Loucy (cell line): ENCODE measurements around the gene FARS2.

Experiments
- H2AFZ ChIP-seq: fragments of 200-600 bp; sonication (generic); 2 replicates; pipeline ENCODE4 v1.6.0; 2016; ENCODE audit warnings: antibody characterized with exemption, mild to moderate bottlenecking, low read length, moderate library complexity
- H3F3A ChIP-seq: fragments of 200-600 bp; 2 replicates; pipeline ENCODE4 v1.6.0; 2016; ENCODE audit warnings: antibody characterized with exemption, low read depth, mild to moderate bottlenecking
- H3K27me3 ChIP-seq: fragments of 200-600 bp; sonication (generic); 2 replicates; pipeline ENCODE4 v1.6.1; 2014; ENCODE audit warnings: low read length, mild to moderate bottlenecking; ENCODE audit not compliant: insufficient read depth, poor library complexity, severe bottlenecking
- H3K36me3 ChIP-seq: fragments of 200-600 bp; sonication (generic); 2 replicates; pipeline ENCODE4 v1.6.1; 2016; ENCODE audit warnings: low read length; ENCODE audit not compliant: insufficient read depth
- H3K4me1 ChIP-seq: fragments of 200-600 bp; sonication (generic); 2 replicates; pipeline ENCODE4 v1.5.1; 2014; ENCODE audit warnings: low read length, mild to moderate bottlenecking; ENCODE audit not compliant: insufficient read depth, poor library complexity, severe bottlenecking
- H3K4me2 ChIP-seq: fragments of 200-600 bp; sonication (generic); 2 replicates; pipeline ENCODE4 v1.6.0; 2014; ENCODE audit warnings: antibody characterized with exemption, low read length, low read depth, mild to moderate bottlenecking; ENCODE audit not compliant: poor library complexity, severe bottlenecking
- H3K4me3 ChIP-seq: fragments of 200-600 bp; sonication (generic); 2 replicates; pipeline ENCODE4 v1.5.1; 2014; ENCODE audit warnings: low read length, mild to moderate bottlenecking, mixed read lengths; ENCODE audit not compliant: poor library complexity, severe bottlenecking
- H3K79me2 ChIP-seq: fragments of 200-600 bp; sonication (generic); 2 replicates; pipeline ENCODE4 v1.6.1; 2014; ENCODE audit warnings: low read length; ENCODE audit not compliant: insufficient read depth
- H3K9ac ChIP-seq: fragments of 200-600 bp; sonication (generic); 2 replicates; pipeline ENCODE4 v1.6.0; 2014; ENCODE audit warnings: mild to moderate bottlenecking, low read depth, low read length, moderate library complexity; ENCODE audit not compliant: poor library complexity, severe bottlenecking
- H3K9me2 ChIP-seq: fragments of 200-600 bp; sonication (generic); replicated peaks from 2 replicates; pipeline ENCODE4 v1.6.1; 2016; ENCODE audit warnings: low read depth, low read length, mixed read lengths
- H3K9me3 ChIP-seq: fragments of 200-600 bp; sonication (generic); 2 replicates; pipeline ENCODE4 v1.6.1; 2014; ENCODE audit warnings: mild to moderate bottlenecking, antibody characterized with exemption, low read length, low read depth; ENCODE audit not compliant: insufficient read depth
- H4K20me1 ChIP-seq: fragments of 200-600 bp; sonication (generic); 2 replicates; pipeline ENCODE4 v1.6.0; 2014; ENCODE audit warnings: antibody characterized with exemption, low read length, mild to moderate bottlenecking; ENCODE audit not compliant: insufficient read depth, poor library complexity, severe bottlenecking
- EZH2phosphoT487 ChIP-seq: fragments of 200-600 bp; IDR thresholded peaks from 2 replicates; pipeline ENCODE4 v1.6.1; 2018; ENCODE audit warnings: antibody characterized with exemption, mild to moderate bottlenecking, moderate library complexity, borderline replicate concordance
- TF ChIP-seq, protein P1 (sequence below): fragments of 200-600 bp; sonication (generic); conservative IDR thresholded peaks from 2 replicates; pipeline ENCODE4 v1.5.1; 2014; ENCODE audit warnings: mild to moderate bottlenecking, antibody characterized with exemption, low read length

The FARS2 gene

DNA sequence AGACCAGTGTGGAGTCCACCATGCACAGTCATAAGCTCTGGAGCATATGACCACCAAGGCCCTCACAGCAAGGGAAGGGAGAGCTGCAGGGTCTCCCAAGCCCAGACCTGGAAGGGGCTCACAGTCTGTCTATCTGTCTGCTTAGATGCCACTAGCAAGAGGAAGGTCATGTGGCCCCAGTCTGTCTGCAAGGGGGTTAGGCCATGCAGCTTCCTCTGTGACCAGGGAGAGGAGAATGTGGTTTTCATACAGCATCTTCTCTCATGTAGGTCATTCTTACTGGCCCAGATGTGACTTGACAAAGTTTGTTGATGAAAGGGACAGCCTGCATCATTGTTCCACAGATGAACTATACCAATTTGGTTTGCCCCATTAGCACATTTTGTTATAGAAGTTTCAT is 260.8 kb downstream of the FARS2 start:
- no peaks in the 10 kb centered on the region for H3K27me3 ChIP-seq
- H3K4me1 ChIP-seq, result peaks cover 46% of the 10 kb centered on the region
- no peaks in the 10 kb centered on the region for H3K36me3 ChIP-seq
- no peak overlapping the region for H2AFZ ChIP-seq
- H3K9me2 ChIP-seq, result no peaks in the 10 kb centered on the region
- peak overlapping the region; percentile 37 for H3K4me2 ChIP-seq
- H3F3A ChIP-seq, result no peaks in the 10 kb centered on the region
- no peaks in the 10 kb centered on the region for H4K20me1 ChIP-seq
- H3K79me2 ChIP-seq, result no peaks in the 10 kb centered on the region
- no peak for TF ChIP-seq EZH2phosphoT487
- TF ChIP-seq, protein P1, sequence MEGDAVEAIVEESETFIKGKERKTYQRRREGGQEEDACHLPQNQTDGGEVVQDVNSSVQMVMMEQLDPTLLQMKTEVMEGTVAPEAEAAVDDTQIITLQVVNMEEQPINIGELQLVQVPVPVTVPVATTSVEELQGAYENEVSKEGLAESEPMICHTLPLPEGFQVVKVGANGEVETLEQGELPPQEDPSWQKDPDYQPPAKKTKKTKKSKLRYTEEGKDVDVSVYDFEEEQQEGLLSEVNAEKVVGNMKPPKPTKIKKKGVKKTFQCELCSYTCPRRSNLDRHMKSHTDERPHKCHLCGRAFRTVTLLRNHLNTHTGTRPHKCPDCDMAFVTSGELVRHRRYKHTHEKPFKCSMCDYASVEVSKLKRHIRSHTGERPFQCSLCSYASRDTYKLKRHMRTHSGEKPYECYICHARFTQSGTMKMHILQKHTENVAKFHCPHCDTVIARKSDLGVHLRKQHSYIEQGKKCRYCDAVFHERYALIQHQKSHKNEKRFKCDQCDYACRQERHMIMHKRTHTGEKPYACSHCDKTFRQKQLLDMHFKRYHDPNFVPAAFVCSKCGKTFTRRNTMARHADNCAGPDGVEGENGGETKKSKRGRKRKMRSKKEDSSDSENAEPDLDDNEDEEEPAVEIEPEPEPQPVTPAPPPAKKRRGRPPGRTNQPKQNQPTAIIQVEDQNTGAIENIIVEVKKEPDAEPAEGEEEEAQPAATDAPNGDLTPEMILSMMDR, result no peak
- H3K4me3 ChIP-seq, result no peak overlapping the region
- H3K9me3 ChIP-seq, result no peaks in the 10 kb centered on the region
- no peak overlapping the region for H3K9ac ChIP-seq

GRCh38 chr6:5524110-5524509 is 262.8 kb downstream of the FARS2 start:
- Histone ChIP-seq H3K4me1 (peaks cover 33% of the 10 kb centered on the region), H4K20me1 (no peaks in the 10 kb centered on the region), H3K79me2 (no peaks in the 10 kb centered on the region), H3F3A (no peaks in the 10 kb centered on the region), H3K9me3 (no peaks in the 10 kb centered on the region), H3K4me3 (no peak overlapping the region), H3K9ac (no peak overlapping the region), H2AFZ (no peak overlapping the region), H3K36me3 (no peaks in the 10 kb centered on the region), H3K4me2 (no peak overlapping the region), H3K27me3 (no peaks in the 10 kb centered on the region), H3K9me2 (no peaks in the 10 kb centered on the region)
- no peak for TF ChIP-seq EZH2phosphoT487
- TF ChIP-seq, protein P1, result no peak

DNA sequence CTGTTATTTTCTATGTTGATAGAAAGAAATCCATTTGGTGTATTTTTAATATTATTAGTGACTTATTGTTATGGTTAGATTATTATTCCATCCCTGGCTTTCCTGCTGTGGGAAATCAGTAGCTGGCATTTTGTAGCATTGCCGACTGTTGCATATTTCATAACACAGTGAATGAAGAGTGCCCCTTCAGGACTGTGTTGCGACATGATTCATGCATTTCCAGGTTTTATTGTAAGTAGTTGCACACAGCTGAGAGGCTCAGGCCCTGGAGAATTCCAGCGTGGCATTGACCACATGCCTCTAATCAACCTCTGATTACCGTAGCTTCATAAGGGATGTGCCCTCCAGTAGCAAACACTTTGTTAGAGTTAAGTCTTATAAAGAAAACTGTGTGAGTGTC is 263.9 kb downstream of the FARS2 start:
- TF ChIP-seq, protein P1, result no peak
- TF ChIP-seq EZH2phosphoT487, result no peak
- Histone ChIP-seq H4K20me1 (no peaks in the 10 kb centered on the region), H2AFZ (no peak overlapping the region), H3F3A (no peaks in the 10 kb centered on the region), H3K9ac (no peak overlapping the region), H3K4me1 (peaks cover 25% of the 10 kb centered on the region), H3K4me3 (no peak overlapping the region), H3K79me2 (no peaks in the 10 kb centered on the region), H3K4me2 (no peak overlapping the region), H3K9me2 (no peaks in the 10 kb centered on the region), H3K27me3 (no peaks in the 10 kb centered on the region), H3K36me3 (no peaks in the 10 kb centered on the region), H3K9me3 (no peaks in the 10 kb centered on the region)
